ENCODE measurements around the gene ESYT1. TPM values are rescaled to one million over a fixed set of nuclear protein-coding genes. Genes with fewer than 3 reads are reported as not detected.

Gene ESYT1
- total RNA-seq, 1 donor from 2014 or later, result 111 TPM

- no peak for DNase-seq (ENCODE audit: low spot score)
Measured at GRCh38 chr12:56188131-56188777, 60.2 kb downstream of the ESYT1 start.

- DNase-seq (ENCODE audit: low spot score), result no peak
Measured at GRCh38 chr12:56188778-56189098, 60.7 kb downstream of the ESYT1 start.

- peak; percentile 89 for DNase-seq (ENCODE audit: low spot score)
Measured at GRCh38 chr12:56189099-56189917, 61.2 kb downstream of the ESYT1 start, which contains the start of gene SMARCC2. Gene SMARCC2 (minus strand): TSS chr12:56189483. CDS start chr12:56189461, 22 bp downstream.

- DNase-seq (ENCODE audit: low spot score), result peak; percentile 82
Measured at GRCh38 chr12:56189918-56190694, 62.0 kb downstream of the ESYT1 start.

GRCh38 chr12:56190695-56191155, 62.7 kb downstream of the ESYT1 start:
- no peak for DNase-seq (ENCODE audit: low spot score)

GRCh38 chr12:56192582-56192981, 64.5 kb downstream of the ESYT1 start:
- DNase-seq (ENCODE audit: low spot score), result no peak

GRCh38 chr12:56193025-56193578, 65.0 kb downstream of the ESYT1 start:
- DNase-seq (ENCODE audit: low spot score), result peak; percentile 86

Other genes with a start within 250 kb of the ESYT1 start
- 25.1 TPM for gene PYM1, start 200.4 kb upstream of the ESYT1 start, total RNA-seq
- gene DGKA, start 197.1 kb upstream of the ESYT1 start, total RNA-seq, result 50.5 TPM
- gene PMEL, start 162.2 kb upstream of the ESYT1 start, total RNA-seq, result 2.9 TPM
- 28.0 TPM for gene CDK2, start 161.4 kb upstream of the ESYT1 start, total RNA-seq
- 182 TPM for gene RAB5B, start 154.2 kb upstream of the ESYT1 start, total RNA-seq
- 49.0 TPM for gene SUOX, start 131.0 kb upstream of the ESYT1 start, total RNA-seq
- gene IKZF4, start 107.2 kb upstream of the ESYT1 start, total RNA-seq, result 8.2 TPM
- gene RPS26, start 86.3 kb upstream of the ESYT1 start, total RNA-seq, result 34.0 TPM
- gene ERBB3, start 48.1 kb upstream of the ESYT1 start, total RNA-seq, result 228 TPM
- 64.9 TPM for gene PA2G4, start 23.7 kb upstream of the ESYT1 start, total RNA-seq
- gene RPL41, start 11.6 kb upstream of the ESYT1 start, total RNA-seq, result 2,534 TPM
- 5.4 TPM for gene ZC3H10, start 10.0 kb upstream of the ESYT1 start, total RNA-seq
- gene MYL6B, start 24.3 kb downstream of the ESYT1 start, total RNA-seq, result 53.7 TPM
- gene MYL6, start 30.1 kb downstream of the ESYT1 start, total RNA-seq, result 1,918 TPM
- 115 TPM for gene SMARCC2, start 61.2 kb downstream of the ESYT1 start, total RNA-seq
- gene RNF41, start 93.7 kb downstream of the ESYT1 start, total RNA-seq, result 57.2 TPM
- 39.2 TPM for gene NABP2, start 96.1 kb downstream of the ESYT1 start, total RNA-seq
- 49.9 TPM for gene SLC39A5, start 101.8 kb downstream of the ESYT1 start, total RNA-seq
- gene ANKRD52, start 130.1 kb downstream of the ESYT1 start, total RNA-seq, result 64.6 TPM
- gene COQ10A, start 138.7 kb downstream of the ESYT1 start, total RNA-seq, result 10.7 TPM
- gene CS, start 172.1 kb downstream of the ESYT1 start, total RNA-seq, result 156 TPM
- gene CNPY2, start 187.7 kb downstream of the ESYT1 start, total RNA-seq, result 140 TPM
- 114 TPM for gene PAN2, start 205.7 kb downstream of the ESYT1 start, total RNA-seq
- 0.49 TPM for gene IL23A, start 210.6 kb downstream of the ESYT1 start, total RNA-seq
- gene STAT2, start 231.8 kb downstream of the ESYT1 start, total RNA-seq, result 125 TPM
- 0.20 TPM for gene APOF, start 234.6 kb downstream of the ESYT1 start, total RNA-seq

Data from mucosa of gallbladder (tissue), 1 donor.